ENCODE results near the gene NRP2. TPM values are rescaled to one million over a fixed set of nuclear protein-coding genes. Genes with fewer than 3 reads are reported as not detected.

The NRP2 gene
- polyA plus RNA-seq, 4 donors = 69.2 to 78.3 (median 73.7) TPM

GRCh38 chr2:205769495-205769850 lies 87.2 kb downstream of the NRP2 start:
- DNase-seq (ENCODE audit: low read depth in 4 of 4, low spot score in 3 of 4) = no peak

- DNase-seq (ENCODE audit: low read depth in 4 of 4, low spot score in 3 of 4) = no peak
Observed at GRCh38 chr2:205769879-205770278, 87.6 kb downstream of the NRP2 start.

GRCh38 chr2:205770577-205770976 lies 88.3 kb downstream of the NRP2 start:
- DNase-seq (ENCODE audit: low read depth in 4 of 4, low spot score in 3 of 4) = no peak

- no peak for DNase-seq (ENCODE audit: low read depth in 4 of 4, low spot score in 3 of 4)
Observed at GRCh38 chr2:205771031-205771430, 88.7 kb downstream of the NRP2 start.

GRCh38 chr2:205771666-205772065 lies 89.4 kb downstream of the NRP2 start:
- DNase-seq (ENCODE audit: low read depth in 4 of 4, low spot score in 3 of 4) = no peak

GRCh38 chr2:205772983-205773382 lies 90.7 kb downstream of the NRP2 start:
- DNase-seq (ENCODE audit: low read depth in 4 of 4, low spot score in 3 of 4) = no peak

- no peak for DNase-seq (ENCODE audit: low read depth in 4 of 4, low spot score in 3 of 4)
Observed at GRCh38 chr2:205773989-205774388, 91.7 kb downstream of the NRP2 start.

- no peak for DNase-seq (ENCODE audit: low read depth in 4 of 4, low spot score in 3 of 4)
Observed at GRCh38 chr2:205775097-205775877, 93.0 kb downstream of the NRP2 start.

- DNase-seq (ENCODE audit: low read depth in 4 of 4, low spot score in 3 of 4) = no peak
Observed at GRCh38 chr2:205776139-205776538, 93.8 kb downstream of the NRP2 start.

- no peak for DNase-seq (ENCODE audit: low read depth in 4 of 4, low spot score in 3 of 4)
Observed at GRCh38 chr2:205776720-205777119, 94.4 kb downstream of the NRP2 start.

- DNase-seq (ENCODE audit: low read depth in 4 of 4, low spot score in 3 of 4) = no peak
Observed at GRCh38 chr2:205778356-205778755, 96.1 kb downstream of the NRP2 start.

GRCh38 chr2:205780645-205781044 lies 98.3 kb downstream of the NRP2 start:
- no peak for DNase-seq (ENCODE audit: low read depth in 4 of 4, low spot score in 3 of 4)

GRCh38 chr2:205781244-205781931 lies 99.1 kb downstream of the NRP2 start:
- DNase-seq (ENCODE audit: low read depth in 4 of 4, low spot score in 3 of 4) = no peak

GRCh38 chr2:205782941-205783340 lies 100.6 kb downstream of the NRP2 start:
- no peak for DNase-seq (ENCODE audit: low read depth in 4 of 4, low spot score in 3 of 4)

GRCh38 chr2:205783872-205784499 lies 101.7 kb downstream of the NRP2 start:
- no peak for DNase-seq (ENCODE audit: low read depth in 4 of 4, low spot score in 3 of 4)

GRCh38 chr2:205785507-205786260 lies 103.4 kb downstream of the NRP2 start:
- no peak for DNase-seq (ENCODE audit: low read depth in 4 of 4, low spot score in 3 of 4)

GRCh38 chr2:205786976-205787375 lies 104.7 kb downstream of the NRP2 start:
- no peak for DNase-seq (ENCODE audit: low read depth in 4 of 4, low spot score in 3 of 4)

GRCh38 chr2:205787761-205788160 lies 105.5 kb downstream of the NRP2 start:
- no peak for DNase-seq (ENCODE audit: low read depth in 4 of 4, low spot score in 3 of 4)

- no peak for DNase-seq (ENCODE audit: low read depth in 4 of 4, low spot score in 3 of 4)
Observed at GRCh38 chr2:205789906-205790305, 107.6 kb downstream of the NRP2 start.

GRCh38 chr2:205792908-205793307 lies 110.6 kb downstream of the NRP2 start:
- no peak for DNase-seq (ENCODE audit: low read depth in 4 of 4, low spot score in 3 of 4)

- DNase-seq (ENCODE audit: low read depth in 4 of 4, low spot score in 3 of 4) = no peak
Observed at GRCh38 chr2:205796805-205797313, 114.6 kb downstream of the NRP2 start.
